HG03175 (cell line): ENCODE results near the gene ZNF860.
"Not testable (repeated sequence)": the region's sequence is repeated elsewhere in the genome, so short reads cannot be mapped to it uniquely, and the experiment has no call there.

Source experiments
- ATAC-seq: cut with Tn5 transposase; IDR thresholded peaks from one replicate; pipeline ENCODE4 v1.9.1; 2021; ENCODE audit warnings: mild to moderate bottlenecking, moderate library complexity; ENCODE audit not compliant: unreplicated experiment

Gene ZNF860

GRCh38 chr3:31995026-31995425 lies 13.5 kb downstream of the ZNF860 start:
- ATAC-seq, result not testable (repeated sequence)

- no peak for ATAC-seq
Measured at GRCh38 chr3:31996195-31996594, 14.6 kb downstream of the ZNF860 start.

GRCh38 chr3:31997500-31997899 lies 15.9 kb downstream of the ZNF860 start:
- ATAC-seq, result no peak

- no peak for ATAC-seq
Measured at GRCh38 chr3:31999907-32000439, 18.4 kb downstream of the ZNF860 start.

GRCh38 chr3:32000877-32001276 lies 19.3 kb downstream of the ZNF860 start:
- ATAC-seq, result no peak

GRCh38 chr3:32002561-32003368 lies 21.2 kb downstream of the ZNF860 start:
- no peak for ATAC-seq

GRCh38 chr3:32003380-32003779 lies 21.8 kb downstream of the ZNF860 start:
- no peak for ATAC-seq

GRCh38 chr3:32004113-32004765 lies 22.7 kb downstream of the ZNF860 start:
- no peak for ATAC-seq

GRCh38 chr3:32009101-32009500 lies 27.6 kb downstream of the ZNF860 start:
- no peak for ATAC-seq

- ATAC-seq, result no peak
Measured at GRCh38 chr3:32009957-32010356, 28.4 kb downstream of the ZNF860 start.

GRCh38 chr3:32010699-32011098 lies 29.1 kb downstream of the ZNF860 start:
- not testable (repeated sequence) for ATAC-seq

GRCh38 chr3:32015638-32016037 lies 34.1 kb downstream of the ZNF860 start:
- ATAC-seq, result not testable (repeated sequence)

GRCh38 chr3:32017286-32017685 lies 35.7 kb downstream of the ZNF860 start:
- no peak for ATAC-seq

- ATAC-seq, result no peak
Measured at GRCh38 chr3:32018757-32019564, 37.4 kb downstream of the ZNF860 start.

- no peak for ATAC-seq
Measured at GRCh38 chr3:32021155-32021554, 39.6 kb downstream of the ZNF860 start.

- ATAC-seq, result no peak
Measured at GRCh38 chr3:32021748-32022147, 40.2 kb downstream of the ZNF860 start.

GRCh38 chr3:32022947-32023346 lies 41.4 kb downstream of the ZNF860 start:
- ATAC-seq, result no peak

GRCh38 chr3:32026593-32026992 lies 45.0 kb downstream of the ZNF860 start:
- no peak for ATAC-seq

- no peak for ATAC-seq
Measured at GRCh38 chr3:32037932-32038267, 56.4 kb downstream of the ZNF860 start.

GRCh38 chr3:32041316-32041715 lies 59.8 kb downstream of the ZNF860 start:
- no peak for ATAC-seq
